Fibroblast of lung (primary cell): ENCODE results near the gene CACNB4. TPM values are rescaled to one million over a fixed set of nuclear protein-coding genes. Genes with fewer than 3 reads are reported as not detected.
"Not testable (repeated sequence)": the region's sequence is repeated elsewhere in the genome, so short reads cannot be mapped to it uniquely, and the experiment has no call there.

Experiments
- DNase-seq, 2 donors: peaks; one replicate each; pipeline versions ENCODE4 v3.0.0 to v3.0.0-alpha.2; 2010; ENCODE audit warnings: low read depth in 2 of 2
- H2AFZ ChIP-seq: 2 replicates; pipeline ENCODE4 v1.5.1; 2012; ENCODE audit warnings: low read length, control low read depth, inconsistent platforms
- H3K27ac ChIP-seq: 2 replicates; pipeline ENCODE4 v1.5.1; 2011; ENCODE audit warnings: low read length, control low read depth; ENCODE audit not compliant: insufficient read depth
- H3K27me3 ChIP-seq: 2 replicates; pipeline ENCODE4 v1.5.1; 2011; ENCODE audit warnings: mild to moderate bottlenecking, low read length; ENCODE audit not compliant: control insufficient read depth, insufficient read depth
- H3K36me3 ChIP-seq: 2 replicates; pipeline ENCODE4 v1.5.1; 2011; ENCODE audit warnings: low read length; ENCODE audit not compliant: control insufficient read depth, insufficient read depth
- H3K4me1 ChIP-seq: 2 replicates; pipeline ENCODE4 v1.5.1; 2011; ENCODE audit warnings: low read length; ENCODE audit not compliant: control insufficient read depth, insufficient read depth; ENCODE audit errors: extremely low read depth
- H3K4me2 ChIP-seq: 2 replicates; pipeline ENCODE4 v1.5.1; 2011; ENCODE audit warnings: low read length, control low read depth; ENCODE audit not compliant: insufficient read depth; ENCODE audit errors: extremely low read depth
- H3K4me3 ChIP-seq, 4 experiments: fragments of 200-600 bp in 1 of 4; sonication (generic) in 1 of 4; replicated peaks in 1 of 4; 2 replicates each; pipeline ENCODE4 v1.5.1; 2011 to 2016; ENCODE audit warnings: low read length in 4 of 4, low read depth in 3 of 4, mild to moderate bottlenecking in 3 of 4, control low read depth in 2 of 4, inconsistent platforms in 1 of 4, mixed read lengths in 1 of 4; ENCODE audit not compliant: insufficient read depth in 1 of 4; ENCODE audit errors: control extremely low read depth in 1 of 4
- H3K79me2 ChIP-seq: 2 replicates; pipeline ENCODE4 v1.5.1; 2012; ENCODE audit warnings: mild to moderate bottlenecking, low read length, inconsistent platforms; ENCODE audit not compliant: control insufficient read depth, insufficient read depth
- H3K9ac ChIP-seq: 2 replicates; pipeline ENCODE4 v1.5.1; 2011; ENCODE audit warnings: mild to moderate bottlenecking, low read length, control low read depth; ENCODE audit not compliant: insufficient read depth
- H3K9me3 ChIP-seq: 2 replicates; pipeline ENCODE4 v1.5.1; 2012; ENCODE audit warnings: low read depth, low read length; ENCODE audit not compliant: control insufficient read depth, insufficient read depth
- H4K20me1 ChIP-seq: 2 replicates; pipeline ENCODE4 v1.5.1; 2011; ENCODE audit warnings: low read length; ENCODE audit not compliant: control insufficient read depth, insufficient read depth; ENCODE audit errors: extremely low read depth
- CTCF ChIP-seq, 2 donors: IDR thresholded peaks in 1 of 2; conservative IDR thresholded peaks in 1 of 2; 1 replicate in 1 of 2; 2 replicates in 1 of 2; pipeline ENCODE4 v1.5.1; 2011 to 2012; ENCODE audit warnings: low read length in 2 of 2, control low read depth in 1 of 2, inconsistent platforms in 1 of 2, low read depth in 1 of 2, mild to moderate bottlenecking in 1 of 2
- EZH2 ChIP-seq: IDR thresholded peaks from 2 replicates; pipeline ENCODE4 v1.5.1; 2012; ENCODE audit warnings: low read length, control low read depth, mild to moderate bottlenecking; ENCODE audit errors: missing control alignments
- polyA plus RNA-seq, 2 donors: library from polyadenylated mRNA; depleted of rRNA in 1 of 2; stranded (reverse) in 1 of 2; unstranded in 1 of 2; fragments of >200 nt; gene quantifications; 2 replicates each; pipeline ENCODE4 v1.2.1, GENCODE V29; 2011 to 2012; ENCODE audit warnings: missing spikeins in 1 of 2
- total RNA-seq: library from RNA; depleted of rRNA; stranded (reverse); fragments of >200 nt; gene quantifications from 2 replicates; pipeline ENCODE4 v1.2.1, GENCODE V29; 2014

Gene CACNB4
- total and polyA plus RNA-seq, 2 donors (not counting 1 experiment from before 2014, with no cell fraction given): 0.66 to 2.5 TPM

GRCh38 chr2:152012697-152013096 is 86.1 kb downstream of the CACNB4 start:
- H4K20me1 ChIP-seq: peaks cover 2% of the 10 kb centered on the region
- no peak overlapping the region for H3K4me2 ChIP-seq
- H3K9me3 ChIP-seq: no peaks in the 10 kb centered on the region
- H3K4me3 ChIP-seq: no peak overlapping the region
- H3K27me3 ChIP-seq: peaks cover 4% of the 10 kb centered on the region
- no peak overlapping the region for H3K9ac ChIP-seq
- no peak overlapping the region for H2AFZ ChIP-seq
- H3K4me1 ChIP-seq: no peaks in the 10 kb centered on the region
- no peak overlapping the region for H3K27ac ChIP-seq
- DNase-seq: peak in 1 of 2 donors; percentile 21
- H3K79me2 ChIP-seq: no peaks in the 10 kb centered on the region
- no peaks in the 10 kb centered on the region for H3K36me3 ChIP-seq
- TF ChIP-seq EZH2 (no peak), CTCF (conservative IDR thresholded peaks at IDR 0.05 in 1 of 2, IDR thresholded peaks at IDR 0.05 in 1 of 2; ENCODE audit: low read depth in 1 of 2, low read length in 2 of 2) (no peak)

- Histone ChIP-seq H3K4me2 (no peak overlapping the region), H3K36me3 (no peaks in the 10 kb centered on the region), H3K27ac (no peak overlapping the region), H3K4me1 (no peaks in the 10 kb centered on the region), H3K9me3 (no peaks in the 10 kb centered on the region), H3K9ac (no peak overlapping the region), H4K20me1 (peaks cover 1% of the 10 kb centered on the region), H3K27me3 (peaks cover 4% of the 10 kb centered on the region), H3K79me2 (no peaks in the 10 kb centered on the region), H3K4me3 (no peak overlapping the region), H2AFZ (no peak overlapping the region)
- TF ChIP-seq EZH2: no peak
- DNase-seq: no peak
Measured at GRCh38 chr2:152011724-152012123, 87.1 kb downstream of the CACNB4 start.

GRCh38 chr2:152005607-152006006 is 93.2 kb downstream of the CACNB4 start:
- no peaks in the 10 kb centered on the region for H3K79me2 ChIP-seq
- no peaks in the 10 kb centered on the region for H4K20me1 ChIP-seq
- no peak overlapping the region for H3K4me2 ChIP-seq
- DNase-seq: no peak
- H3K9ac ChIP-seq: no peak overlapping the region
- H3K27ac ChIP-seq: no peak overlapping the region
- no peak overlapping the region for H2AFZ ChIP-seq
- TF ChIP-seq CTCF (conservative IDR thresholded peaks at IDR 0.05 in 1 of 2, IDR thresholded peaks at IDR 0.05 in 1 of 2; ENCODE audit: low read depth in 1 of 2, low read length in 2 of 2) (no peak), EZH2 (no peak)
- H3K27me3 ChIP-seq: peaks cover 4% of the 10 kb centered on the region
- no peaks in the 10 kb centered on the region for H3K9me3 ChIP-seq
- no peaks in the 10 kb centered on the region for H3K36me3 ChIP-seq
- H3K4me3 ChIP-seq: no peak overlapping the region
- H3K4me1 ChIP-seq: no peaks in the 10 kb centered on the region

GRCh38 chr2:152003283-152003682 is 95.6 kb downstream of the CACNB4 start:
- not testable (repeated sequence) for H3K4me3 ChIP-seq, H3K79me2 ChIP-seq, H3K4me1 ChIP-seq, H2AFZ ChIP-seq, H3K4me2 ChIP-seq, H3K27ac ChIP-seq, DNase-seq, H3K9me3 ChIP-seq, H3K27me3 ChIP-seq, H4K20me1 ChIP-seq, H3K9ac ChIP-seq, H3K36me3 ChIP-seq
